ENCODE data around the gene NTMT1. TPM values are rescaled to one million over a fixed set of nuclear protein-coding genes. Genes with fewer than 3 reads are reported as not detected.

NTMT1 gene
- total RNA-seq, 4 donors from 2014 or later, result 19.6 to 28.4 (median 22.6) TPM

DNA sequence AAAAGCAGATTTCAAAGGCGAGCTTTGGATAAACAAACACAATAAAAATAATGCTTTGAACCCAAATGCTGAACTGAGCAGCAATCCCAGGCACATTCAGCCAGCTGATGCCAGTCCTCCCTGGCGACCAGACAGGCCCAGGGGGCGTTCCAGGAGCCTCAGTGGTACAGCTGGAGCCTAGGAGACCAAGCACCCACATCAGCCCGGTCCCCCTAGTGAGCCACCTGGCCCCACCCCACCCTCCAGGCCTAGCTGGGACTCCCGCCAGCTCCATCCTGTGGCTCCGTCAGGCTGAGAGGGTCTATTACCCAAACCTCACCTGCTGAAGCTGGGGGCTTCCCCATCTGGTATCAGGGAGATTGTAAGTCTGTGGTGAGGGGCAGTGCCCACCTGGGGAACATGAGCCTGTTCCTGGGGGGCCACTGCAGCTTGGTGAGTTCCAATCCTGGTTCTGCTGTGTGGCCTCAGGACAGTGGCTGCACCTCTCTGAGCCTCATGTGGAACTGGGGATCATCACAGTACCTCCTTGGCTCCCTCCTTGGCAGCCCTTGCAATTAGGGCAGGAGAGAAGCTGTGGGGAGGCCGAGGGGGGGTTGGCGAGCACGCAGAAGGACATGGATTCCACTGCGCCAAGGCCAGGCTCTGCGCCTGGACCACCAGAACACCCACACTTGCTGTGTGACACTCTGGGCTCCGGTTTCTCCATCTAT, 21.8 kb upstream of the NTMT1 start:
- Histone ChIP-seq H3K36me3 (no peaks in the 10 kb centered on the region), H3K4me1 (peaks cover 0 to 22% of the 10 kb centered on the region in 2 donors), H3K4me3 (replicated peaks in 1 of 3) (no peak overlapping the region), H3K9me3 (no peaks in the 10 kb centered on the region), H3K27ac (no peak overlapping the region), H3K27me3 (no peaks in the 10 kb centered on the region)
- intact Hi-C loops (cut with DNase I), result loop anchor here (2.0 kb wide), 1 partner anchor 111 kb away; no protein-coding TSS in a partner anchor
- DNase-seq, result no peak
- TF ChIP-seq, protein P1, sequence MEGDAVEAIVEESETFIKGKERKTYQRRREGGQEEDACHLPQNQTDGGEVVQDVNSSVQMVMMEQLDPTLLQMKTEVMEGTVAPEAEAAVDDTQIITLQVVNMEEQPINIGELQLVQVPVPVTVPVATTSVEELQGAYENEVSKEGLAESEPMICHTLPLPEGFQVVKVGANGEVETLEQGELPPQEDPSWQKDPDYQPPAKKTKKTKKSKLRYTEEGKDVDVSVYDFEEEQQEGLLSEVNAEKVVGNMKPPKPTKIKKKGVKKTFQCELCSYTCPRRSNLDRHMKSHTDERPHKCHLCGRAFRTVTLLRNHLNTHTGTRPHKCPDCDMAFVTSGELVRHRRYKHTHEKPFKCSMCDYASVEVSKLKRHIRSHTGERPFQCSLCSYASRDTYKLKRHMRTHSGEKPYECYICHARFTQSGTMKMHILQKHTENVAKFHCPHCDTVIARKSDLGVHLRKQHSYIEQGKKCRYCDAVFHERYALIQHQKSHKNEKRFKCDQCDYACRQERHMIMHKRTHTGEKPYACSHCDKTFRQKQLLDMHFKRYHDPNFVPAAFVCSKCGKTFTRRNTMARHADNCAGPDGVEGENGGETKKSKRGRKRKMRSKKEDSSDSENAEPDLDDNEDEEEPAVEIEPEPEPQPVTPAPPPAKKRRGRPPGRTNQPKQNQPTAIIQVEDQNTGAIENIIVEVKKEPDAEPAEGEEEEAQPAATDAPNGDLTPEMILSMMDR (IDR thresholded peaks at IDR 0.05), result no peak
- no peak for TF ChIP-seq POLR2A (IDR thresholded peaks at IDR 0.05)
- 83 to 88% methylated on average over 9 to 10 of the region's 12 CpGs for WGBS, 2 donors

DNA sequence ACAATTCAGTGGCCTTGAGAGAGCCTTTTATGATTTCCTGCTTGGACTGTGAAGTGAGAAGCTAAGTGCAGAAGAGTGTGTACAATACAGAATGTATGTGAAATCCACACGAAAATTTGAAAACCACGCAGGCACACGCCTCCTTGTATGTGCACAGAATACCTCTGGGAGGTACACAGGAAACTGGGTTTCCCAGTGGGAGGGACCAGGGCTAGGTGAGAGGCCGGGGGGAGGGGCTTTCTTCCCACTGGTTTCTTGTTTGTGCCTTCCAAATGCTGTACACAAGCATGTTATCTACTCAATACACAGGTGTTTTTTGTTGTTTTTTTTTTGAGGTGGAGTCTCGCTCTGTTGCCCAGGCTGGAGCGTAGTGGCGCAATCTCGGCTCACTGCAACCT, 21.2 kb upstream of the NTMT1 start:
- intact Hi-C loops (cut with DNase I), result loop anchor here (2.0 kb wide), 1 partner anchor 112 kb away; no protein-coding TSS in a partner anchor
- no peak for DNase-seq
- Histone ChIP-seq H3K9me3 (no peaks in the 10 kb centered on the region), H3K27me3 (no peaks in the 10 kb centered on the region), H3K4me1 (peaks cover 2 to 27% of the 10 kb centered on the region in 2 donors), H3K4me3 (replicated peaks in 1 of 3) (no peak overlapping the region), H3K36me3 (no peaks in the 10 kb centered on the region), H3K27ac (no peak overlapping the region)
- TF ChIP-seq POLR2A (IDR thresholded peaks at IDR 0.05), result no peak
- TF ChIP-seq, protein P1 (IDR thresholded peaks at IDR 0.05), result no peak
- WGBS, 2 donors, result 68 to 70% methylated on average over 8 of the region's 8 CpGs

DNA sequence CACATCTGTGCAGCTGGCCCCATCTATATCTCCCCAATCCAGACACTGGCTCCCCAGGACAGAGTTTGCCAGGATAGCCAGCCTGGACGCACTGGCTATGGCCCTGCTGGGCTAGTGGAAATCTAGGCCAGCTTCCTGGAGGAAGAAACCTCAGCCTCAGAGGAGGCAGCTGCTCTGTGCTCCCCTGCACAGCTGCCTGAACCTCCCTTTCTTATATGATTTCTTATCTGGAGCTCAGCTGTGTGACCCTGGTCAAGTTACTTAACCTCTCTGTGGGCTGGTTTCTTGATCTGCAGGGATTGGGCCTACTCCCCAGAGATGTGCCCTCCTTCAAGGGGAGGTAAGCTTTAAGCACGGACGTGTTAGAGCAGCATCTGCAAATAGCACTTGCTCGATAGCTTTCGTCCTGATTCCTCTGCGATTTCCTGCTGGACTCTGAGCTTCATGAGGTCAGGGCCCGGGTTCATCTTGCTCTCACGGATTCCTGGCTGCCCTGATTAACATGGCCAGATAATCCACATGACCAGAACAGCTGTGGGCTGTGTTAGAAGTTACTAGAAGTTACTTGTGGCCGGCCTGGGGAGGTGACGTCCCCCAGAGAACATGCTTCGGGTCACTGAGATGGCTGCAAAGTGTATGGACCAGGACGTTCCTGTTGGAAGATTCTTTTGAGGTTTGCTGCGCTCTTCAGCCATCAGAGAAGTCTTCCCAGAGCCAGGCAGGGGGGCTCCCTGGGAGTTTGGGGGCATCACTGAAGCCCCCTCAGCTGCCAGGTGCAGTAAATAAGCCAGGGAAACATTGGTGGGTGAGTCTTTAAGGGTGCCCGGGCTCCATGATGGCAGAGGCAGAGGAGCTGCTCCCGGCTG, 19.6 kb upstream of the NTMT1 start:
- Histone ChIP-seq H3K27me3 (no peaks in the 10 kb centered on the region), H3K27ac (peak overlapping the region in 2 of 3 donors; percentile 70 to 86), H3K36me3 (no peaks in the 10 kb centered on the region), H3K4me3 (replicated peaks in 1 of 3) (no peak overlapping the region), H3K4me1 (peaks cover 14 to 41% of the 10 kb centered on the region in 2 donors), H3K9me3 (no peaks in the 10 kb centered on the region)
- no peak for DNase-seq
- TF ChIP-seq, protein P1 (IDR thresholded peaks at IDR 0.05), result no peak
- TF ChIP-seq POLR2A (IDR thresholded peaks at IDR 0.05), result no peak
- WGBS, 2 donors, result 76 to 84% methylated on average over 9 to 15 of the region's 15 CpGs
- intact Hi-C loops (cut with DNase I), result no loop called here

DNA sequence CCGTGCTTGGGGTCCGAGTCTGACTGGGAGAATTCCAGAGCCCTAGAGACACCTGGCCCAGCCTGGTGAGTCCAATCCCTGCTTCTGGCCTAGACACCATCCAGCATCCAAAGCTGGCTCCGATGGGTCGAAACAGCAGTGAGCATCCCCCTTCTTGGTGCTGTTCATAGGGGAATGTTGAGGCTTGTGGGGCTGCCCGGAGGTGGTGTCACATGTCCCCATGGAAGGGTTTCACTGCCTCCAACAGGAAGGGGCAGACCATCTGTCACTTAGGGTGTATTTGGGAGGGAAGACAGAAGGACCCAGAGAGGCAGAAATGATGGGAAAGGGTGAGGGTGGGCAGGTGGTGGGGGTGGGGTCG, 19.0 kb upstream of the NTMT1 start:
- intact Hi-C loops (cut with DNase I), result no loop called here
- Histone ChIP-seq H3K4me1 (peaks cover 14 to 42% of the 10 kb centered on the region in 2 donors), H3K4me3 (replicated peaks in 1 of 3) (no peak overlapping the region), H3K9me3 (no peaks in the 10 kb centered on the region), H3K36me3 (no peaks in the 10 kb centered on the region), H3K27me3 (no peaks in the 10 kb centered on the region), H3K27ac (peak overlapping the region; percentile 60 to 86 (median 70))
- 69 to 77% methylated on average over 6 of the region's 6 CpGs for WGBS, 2 donors
- no peak for DNase-seq
- TF ChIP-seq, protein P1 (IDR thresholded peaks at IDR 0.05), result no peak
- no peak for TF ChIP-seq POLR2A (IDR thresholded peaks at IDR 0.05)

Measured in thyroid gland (tissue), 4 donors.